GM23338 (cell line): Measurements from ENCODE around the gene GDF7. TPM values are rescaled to one million over a fixed set of nuclear protein-coding genes. Genes with fewer than 3 reads are reported as not detected.

ENCODE experiments used
- ATAC-seq: fragments of 200-7000 bp; cut with Tn5 transposase; 3 replicates; pipeline ENCODE4 v1.9.1; 2020
- DNase-seq: peaks from one replicate; pipeline ENCODE4 v3.0.0-alpha.2; 2015; ENCODE audit warnings: low spot score
- H2AFZ ChIP-seq: fragments of 200-600 bp; sonication (generic); 2 replicates; pipeline ENCODE4 v1.8.0; 2016; ENCODE audit warnings: antibody characterized with exemption, mild to moderate bottlenecking, moderate library complexity
- H3F3A ChIP-seq: fragments of 200-600 bp; sonication (generic); replicated peaks from 2 replicates; pipeline ENCODE4 v1.8.0; 2017; ENCODE audit warnings: antibody characterized with exemption, mixed run types, low read depth
- H3K27ac ChIP-seq: fragments of 200-600 bp; sonication (generic); 2 replicates; pipeline ENCODE4 v1.6.1; 2016; ENCODE audit warnings: low read depth
- H3K27me3 ChIP-seq: fragments of 200-600 bp; sonication (generic); 2 replicates; pipeline ENCODE4 v1.8.0; 2016; ENCODE audit warnings: mild to moderate bottlenecking, mixed run types, moderate library complexity; ENCODE audit not compliant: insufficient read depth
- H3K36me3 ChIP-seq: fragments of 200-600 bp; sonication (generic); 2 replicates; pipeline ENCODE4 v1.8.0; 2016; ENCODE audit warnings: mild to moderate bottlenecking; ENCODE audit not compliant: insufficient read depth
- H3K4me1 ChIP-seq: fragments of 200-600 bp; sonication (generic); 2 replicates; pipeline ENCODE4 v1.8.0; 2016; ENCODE audit warnings: mild to moderate bottlenecking, moderate library complexity; ENCODE audit not compliant: insufficient read depth
- H3K4me2 ChIP-seq: fragments of 200-600 bp; sonication (generic); 2 replicates; pipeline ENCODE4 v1.7.1; 2017; ENCODE audit warnings: mixed run types
- H3K4me3 ChIP-seq: fragments of 200-600 bp; sonication (generic); 2 replicates; pipeline ENCODE4 v1.6.1; 2016; ENCODE audit warnings: mixed run types
- H3K79me2 ChIP-seq: fragments of 200-600 bp; sonication (generic); replicated peaks from 2 replicates; pipeline ENCODE4 v1.8.0; 2017; ENCODE audit warnings: mild to moderate bottlenecking; ENCODE audit not compliant: insufficient read depth
- H3K9me2 ChIP-seq: fragments of 200-600 bp; sonication (generic); 2 replicates; pipeline ENCODE4 v1.8.0; 2017; ENCODE audit not compliant: insufficient read depth
- H4K20me1 ChIP-seq: fragments of 200-600 bp; sonication (generic); replicated peaks from 2 replicates; pipeline ENCODE4 v1.8.0; 2017; ENCODE audit warnings: mild to moderate bottlenecking; ENCODE audit not compliant: insufficient read depth
- H3K27ac Mint-ChIP-seq: 2 replicates; pipeline ENCODE4 v1.8.0; 2020; ENCODE audit warnings: inconsistent platforms, mild to moderate bottlenecking, moderate library complexity, mixed read lengths
- H3K27me3 Mint-ChIP-seq: 3 replicates; pipeline ENCODE4 v1.8.0; 2022; ENCODE audit warnings: low read depth, mild to moderate bottlenecking, moderate library complexity, mixed read lengths, inconsistent platforms; ENCODE audit not compliant: insufficient read depth, poor library complexity
- H3K36me3 Mint-ChIP-seq: 3 replicates; pipeline ENCODE4 v1.8.0; 2021; ENCODE audit warnings: low read depth, mild to moderate bottlenecking, inconsistent platforms, moderate library complexity, mixed read lengths
- H3K4me1 Mint-ChIP-seq: 3 replicates; pipeline ENCODE4 v1.8.0; 2020; ENCODE audit warnings: mild to moderate bottlenecking, inconsistent platforms, mixed read lengths
- H3K4me3 Mint-ChIP-seq: 3 replicates; pipeline ENCODE4 v1.8.0; 2021; ENCODE audit warnings: moderate library complexity, mild to moderate bottlenecking, inconsistent platforms, mixed read lengths
- H3K9me3 Mint-ChIP-seq: 3 replicates; pipeline ENCODE4 v1.8.0; 2020; ENCODE audit warnings: moderate library complexity, mild to moderate bottlenecking, inconsistent platforms, mixed read lengths
- CTCF ChIP-seq, 2 experiments: fragments of 200-600 bp in 1 of 2; sonication (generic) in 1 of 2; conservative IDR thresholded peaks; 2 replicates each; pipeline versions ENCODE4 v1.5.1 to v1.6.1; 2016 to 2017; ENCODE audit warnings: antibody characterized with exemption in 2 of 2, low read depth in 2 of 2, mild to moderate bottlenecking in 2 of 2, moderate library complexity in 1 of 2
- ETS1 ChIP-seq: IDR thresholded peaks from 2 replicates; pipeline ENCODE4 v1.6.1; 2016; ENCODE audit warnings: antibody characterized with exemption
- EZH2 ChIP-seq: fragments of 200-600 bp; sonication (generic); IDR thresholded peaks from one replicate; pipeline ENCODE4 v1.8.0; 2017; ENCODE audit warnings: antibody characterized with exemption, mild to moderate bottlenecking, low read depth; ENCODE audit not compliant: unreplicated experiment
- EZH2phosphoT487 ChIP-seq: fragments of 200-600 bp; sonication (generic); IDR thresholded peaks from one replicate; pipeline ENCODE4 v1.8.1; 2018; ENCODE audit warnings: antibody characterized with exemption; ENCODE audit not compliant: unreplicated experiment
- JUNB ChIP-seq: IDR thresholded peaks from one replicate; pipeline ENCODE4 v1.6.1; 2016; ENCODE audit warnings: antibody characterized with exemption; ENCODE audit not compliant: unreplicated experiment
- NANOG ChIP-seq: IDR thresholded peaks from 2 replicates; pipeline ENCODE4 v1.6.1; 2016; ENCODE audit warnings: antibody characterized with exemption, borderline replicate concordance
- ZNF114 ChIP-seq: fragments of 250-450 bp; sonication (Bioruptor Pico); IDR thresholded peaks from 2 replicates; pipeline ENCODE4 v1.5.0; 2020; ENCODE audit warnings: mild to moderate bottlenecking, moderate library complexity
- polyA plus RNA-seq: library from polyadenylated mRNA; unstranded; fragments of >200 nt; fragmentation: Nextera tagmentation; extraction: Ambion mirVana; gene quantifications from 2 replicates; pipeline ENCODE4 v1.2.1, GENCODE V29; 2016
- total RNA-seq: library from RNA; depleted of rRNA; stranded (reverse); fragments of >200 nt; shearing (Covaris generic); gene quantifications from 2 replicates; pipeline ENCODE4 v1.2.3, GENCODE V29; 2014
- TF ChIP-seq, protein P1 (sequence below): IDR thresholded peaks from one replicate; pipeline ENCODE4 v1.6.1; 2018; ENCODE audit warnings: antibody characterized with exemption; ENCODE audit not compliant: unreplicated experiment

The GDF7 gene
- total and polyA plus RNA-seq, 2 experiments from 2014 or later = 0.19 to 0.52 TPM

DNA sequence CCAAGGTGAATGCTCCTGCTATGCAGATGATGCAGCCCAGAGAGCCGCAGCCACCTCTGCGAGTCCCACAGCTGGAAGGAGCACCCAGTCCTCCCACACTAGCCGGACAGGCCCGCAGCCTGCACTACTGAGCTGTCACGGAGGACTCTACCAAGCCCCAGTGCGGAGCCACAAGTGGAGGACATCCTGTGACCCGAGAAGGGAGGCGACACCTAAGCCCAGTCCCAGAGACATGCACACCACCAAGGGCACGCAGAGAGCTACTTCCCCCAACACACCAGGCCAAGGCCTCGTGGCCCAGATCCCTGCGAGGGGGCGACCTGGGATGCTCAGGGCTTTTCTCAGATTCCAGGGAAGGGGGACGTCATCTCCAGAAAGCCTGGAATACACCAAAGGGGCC lies 28.9 kb upstream of the GDF7 start (continued):
- TF ChIP-seq, protein P1, sequence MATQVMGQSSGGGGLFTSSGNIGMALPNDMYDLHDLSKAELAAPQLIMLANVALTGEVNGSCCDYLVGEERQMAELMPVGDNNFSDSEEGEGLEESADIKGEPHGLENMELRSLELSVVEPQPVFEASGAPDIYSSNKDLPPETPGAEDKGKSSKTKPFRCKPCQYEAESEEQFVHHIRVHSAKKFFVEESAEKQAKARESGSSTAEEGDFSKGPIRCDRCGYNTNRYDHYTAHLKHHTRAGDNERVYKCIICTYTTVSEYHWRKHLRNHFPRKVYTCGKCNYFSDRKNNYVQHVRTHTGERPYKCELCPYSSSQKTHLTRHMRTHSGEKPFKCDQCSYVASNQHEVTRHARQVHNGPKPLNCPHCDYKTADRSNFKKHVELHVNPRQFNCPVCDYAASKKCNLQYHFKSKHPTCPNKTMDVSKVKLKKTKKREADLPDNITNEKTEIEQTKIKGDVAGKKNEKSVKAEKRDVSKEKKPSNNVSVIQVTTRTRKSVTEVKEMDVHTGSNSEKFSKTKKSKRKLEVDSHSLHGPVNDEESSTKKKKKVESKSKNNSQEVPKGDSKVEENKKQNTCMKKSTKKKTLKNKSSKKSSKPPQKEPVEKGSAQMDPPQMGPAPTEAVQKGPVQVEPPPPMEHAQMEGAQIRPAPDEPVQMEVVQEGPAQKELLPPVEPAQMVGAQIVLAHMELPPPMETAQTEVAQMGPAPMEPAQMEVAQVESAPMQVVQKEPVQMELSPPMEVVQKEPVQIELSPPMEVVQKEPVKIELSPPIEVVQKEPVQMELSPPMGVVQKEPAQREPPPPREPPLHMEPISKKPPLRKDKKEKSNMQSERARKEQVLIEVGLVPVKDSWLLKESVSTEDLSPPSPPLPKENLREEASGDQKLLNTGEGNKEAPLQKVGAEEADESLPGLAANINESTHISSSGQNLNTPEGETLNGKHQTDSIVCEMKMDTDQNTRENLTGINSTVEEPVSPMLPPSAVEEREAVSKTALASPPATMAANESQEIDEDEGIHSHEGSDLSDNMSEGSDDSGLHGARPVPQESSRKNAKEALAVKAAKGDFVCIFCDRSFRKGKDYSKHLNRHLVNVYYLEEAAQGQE = no peak
- TF ChIP-seq NANOG (no peak), CTCF (conservative IDR thresholded peaks at IDR 0.05; ENCODE audit: low read depth in 2 of 2) (no peak), ZNF114 (no peak), EZH2 (no peak), ETS1 (no peak), EZH2phosphoT487 (no peak)

DNA sequence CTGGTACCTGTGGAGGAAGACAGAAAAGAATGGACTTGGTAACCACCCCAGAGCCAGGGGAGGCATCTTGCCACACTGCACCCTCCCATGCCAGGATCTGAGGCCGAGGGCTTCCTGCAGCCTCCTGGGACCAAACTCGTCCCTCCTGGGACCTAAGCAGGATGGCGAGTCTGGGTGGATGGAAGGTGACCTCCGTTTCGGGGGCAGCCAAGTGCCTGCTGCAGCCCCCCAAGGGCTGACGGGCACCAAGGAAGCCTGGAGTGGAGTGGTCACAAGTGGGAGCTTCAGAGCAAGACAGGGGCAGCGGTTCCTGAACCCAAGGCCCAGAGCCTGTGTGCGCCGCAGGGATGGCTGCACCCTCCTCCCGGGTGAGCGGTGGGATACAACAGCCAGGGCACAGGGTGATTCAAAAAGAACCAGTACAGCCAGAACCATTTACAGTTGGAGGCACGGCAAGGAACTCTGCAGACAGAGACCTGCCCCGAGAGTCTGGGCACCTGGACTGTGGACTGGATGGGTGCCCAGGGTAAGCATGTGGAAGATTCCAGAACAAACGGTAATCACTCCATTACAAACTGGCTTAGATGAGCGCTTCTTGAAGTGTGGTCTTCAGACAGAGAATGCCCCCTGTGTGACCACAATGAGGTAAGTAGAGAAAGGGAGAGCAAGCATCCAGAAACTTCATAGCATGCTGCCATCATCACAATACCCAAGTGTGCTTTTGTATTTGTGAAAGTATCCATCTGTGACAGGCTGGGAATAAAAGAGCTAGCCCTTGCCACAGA lies 28.1 kb upstream of the GDF7 start:
- no peaks in the 10 kb centered on the region for H3K79me2 ChIP-seq
- no peaks in the 10 kb centered on the region for H3K9me2 ChIP-seq
- Mint-ChIP-seq H3K4me3 (no peak overlapping the region), H3K9me3 (no peaks in the 10 kb centered on the region), H3K27ac (no peak overlapping the region), H3K36me3 (no peaks in the 10 kb centered on the region; the same call in 2 of the 3 replicates), H3K4me1 (peaks cover 13% of the 10 kb centered on the region), H3K27me3 (peaks cover 2% of the 10 kb centered on the region)
- ATAC-seq = no peak
- no peaks in the 10 kb centered on the region for H3K36me3 ChIP-seq
- no peaks in the 10 kb centered on the region for H3K27me3 ChIP-seq
- no peaks in the 10 kb centered on the region for H3F3A ChIP-seq
- no peak overlapping the region for H2AFZ ChIP-seq
- H4K20me1 ChIP-seq = no peaks in the 10 kb centered on the region
- peaks cover 6% of the 10 kb centered on the region for H3K4me1 ChIP-seq
- no peak overlapping the region for H3K4me2 ChIP-seq
- H3K4me3 ChIP-seq = no peak overlapping the region
- no peak overlapping the region for H3K27ac ChIP-seq
- no peak for DNase-seq
- TF ChIP-seq, protein P1 = no peak
- TF ChIP-seq JUNB = no peak
